Endothelial cell of umbilical vein (primary cell): ENCODE data around the gene NPIPA3.
"Not testable (repeated sequence)": the region's sequence is repeated elsewhere in the genome, so short reads cannot be mapped to it uniquely, and the experiment has no call there.

Experiments
- CTCF ChIP-seq, 2 donors: IDR thresholded peaks; 1 replicate in 1 of 2; 2 replicates in 1 of 2; pipeline ENCODE4 v1.5.1; 2011; ENCODE audit warnings: low read length in 2 of 2, mild to moderate bottlenecking in 2 of 2, moderate library complexity in 2 of 2, control low read depth in 1 of 2, inconsistent platforms in 1 of 2, low read depth in 1 of 2; ENCODE audit not compliant: insufficient read depth in 1 of 2; ENCODE audit errors: extremely low read depth in 1 of 2
- EZH2 ChIP-seq: IDR thresholded peaks from 2 replicates; pipeline ENCODE4 v1.6.1; 2012; ENCODE audit warnings: borderline replicate concordance, low read depth, mild to moderate bottlenecking, moderate library complexity, low read length, inconsistent platforms; ENCODE audit not compliant: severe bottlenecking
- FOS ChIP-seq: IDR thresholded peaks from 2 replicates; pipeline ENCODE4 v1.6.1; 2011; ENCODE audit warnings: mild to moderate bottlenecking, low read length, moderate library complexity, borderline replicate concordance; ENCODE audit not compliant: insufficient read depth
- GATA2 ChIP-seq: IDR thresholded peaks from 2 replicates; pipeline ENCODE4 v1.7.0; 2011; ENCODE audit warnings: low read depth, mild to moderate bottlenecking, moderate library complexity, mixed read lengths, low read length; ENCODE audit not compliant: insufficient read length, insufficient read depth
- JUN ChIP-seq: IDR thresholded peaks from 2 replicates; pipeline ENCODE4 v1.6.1; 2011; ENCODE audit warnings: borderline replicate concordance, low read depth; ENCODE audit not compliant: insufficient read length, insufficient read depth
- MAX ChIP-seq: IDR thresholded peaks from 2 replicates; pipeline ENCODE4 v1.6.1; 2011; ENCODE audit not compliant: insufficient read depth, insufficient read length
- MYC ChIP-seq: IDR thresholded peaks from one replicate; pipeline ENCODE4 v1.6.1; 2011; ENCODE audit warnings: mild to moderate bottlenecking, low read depth, low read length
- POLR2A ChIP-seq: IDR thresholded peaks from 2 replicates; pipeline ENCODE4 v1.6.1; 2012; ENCODE audit warnings: low read depth, mild to moderate bottlenecking, control low read depth, low read length
- POLR2AphosphoS5 ChIP-seq: IDR thresholded peaks from 2 replicates; pipeline ENCODE4 v1.6.1; 2012; ENCODE audit warnings: low read depth, mild to moderate bottlenecking, control low read depth, low read length, moderate library complexity; ENCODE audit not compliant: insufficient read depth

DNA sequence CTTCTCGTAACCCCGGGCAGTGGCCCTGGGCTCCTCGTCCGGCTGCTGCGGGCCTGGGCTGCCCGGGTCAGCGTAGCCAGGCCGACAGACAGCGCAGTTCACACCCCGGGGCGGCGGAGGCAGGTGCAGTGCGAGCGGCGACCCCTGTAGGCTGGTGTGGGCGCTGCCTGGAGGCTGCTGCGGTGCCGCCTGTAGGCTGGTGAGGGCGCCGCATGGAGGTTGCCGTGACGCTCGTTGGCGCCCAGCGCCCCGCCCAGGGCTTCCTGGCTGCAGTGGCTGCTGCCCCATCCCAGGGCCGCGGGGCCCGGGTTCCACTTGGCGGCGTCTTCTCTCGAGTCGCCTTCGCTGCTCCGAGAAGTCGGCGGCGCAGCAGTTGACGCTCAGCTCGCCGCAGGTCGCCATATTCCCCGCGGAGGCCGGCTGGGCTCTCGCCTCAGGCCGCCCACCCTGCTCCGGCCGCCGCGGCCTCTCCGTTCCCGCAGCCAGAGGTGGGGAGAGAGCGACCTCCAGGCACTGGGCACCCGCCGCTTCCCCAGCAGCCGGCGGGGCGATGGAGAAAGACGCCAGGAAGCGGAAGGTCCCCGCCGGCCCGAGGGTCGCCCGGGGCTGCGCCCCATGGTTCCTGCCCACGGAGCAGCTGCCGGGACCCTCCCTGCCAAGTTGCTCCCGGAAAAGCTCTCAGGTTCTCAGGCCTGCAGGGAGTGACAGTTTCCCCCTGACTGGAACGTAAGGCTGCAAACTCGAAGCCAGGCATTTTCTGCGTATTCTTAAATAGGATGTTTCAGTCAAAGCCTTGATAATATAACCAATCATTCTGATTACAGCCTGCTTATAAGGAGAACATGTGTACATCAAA lies at the start of gene NPIPA3:
- not testable (repeated sequence) for TF ChIP-seq POLR2A; CTCF (IDR thresholded peaks at IDR 0.05; ENCODE audit: extremely low read depth in 1 of 2, insufficient read depth in 1 of 2, low read depth in 1 of 2, low read length in 2 of 2); EZH2; MYC; MAX; GATA2; POLR2AphosphoS5; FOS; JUN
